ENCODE results near the gene SGTB.

DNA sequence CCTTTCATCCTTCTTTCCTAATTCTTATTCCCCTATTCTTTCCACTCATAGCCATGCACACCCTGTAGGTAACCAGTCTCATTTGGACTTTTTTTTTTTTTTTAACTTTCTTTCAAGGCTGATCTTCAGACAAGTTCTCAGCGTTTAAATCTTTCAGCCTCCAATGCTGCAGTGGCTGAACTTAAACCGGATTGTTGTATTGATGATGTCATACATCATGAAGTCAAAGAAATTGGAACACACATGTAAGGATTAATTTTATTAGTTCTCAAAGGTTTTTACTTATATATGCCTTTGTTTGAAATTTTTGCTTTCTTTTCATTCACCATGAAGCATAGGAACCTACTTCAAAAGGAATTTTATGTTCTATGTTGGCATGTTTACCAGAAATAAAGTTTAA is 75.0 kb downstream of the SGTB start:
- TF ChIP-seq, protein P1, sequence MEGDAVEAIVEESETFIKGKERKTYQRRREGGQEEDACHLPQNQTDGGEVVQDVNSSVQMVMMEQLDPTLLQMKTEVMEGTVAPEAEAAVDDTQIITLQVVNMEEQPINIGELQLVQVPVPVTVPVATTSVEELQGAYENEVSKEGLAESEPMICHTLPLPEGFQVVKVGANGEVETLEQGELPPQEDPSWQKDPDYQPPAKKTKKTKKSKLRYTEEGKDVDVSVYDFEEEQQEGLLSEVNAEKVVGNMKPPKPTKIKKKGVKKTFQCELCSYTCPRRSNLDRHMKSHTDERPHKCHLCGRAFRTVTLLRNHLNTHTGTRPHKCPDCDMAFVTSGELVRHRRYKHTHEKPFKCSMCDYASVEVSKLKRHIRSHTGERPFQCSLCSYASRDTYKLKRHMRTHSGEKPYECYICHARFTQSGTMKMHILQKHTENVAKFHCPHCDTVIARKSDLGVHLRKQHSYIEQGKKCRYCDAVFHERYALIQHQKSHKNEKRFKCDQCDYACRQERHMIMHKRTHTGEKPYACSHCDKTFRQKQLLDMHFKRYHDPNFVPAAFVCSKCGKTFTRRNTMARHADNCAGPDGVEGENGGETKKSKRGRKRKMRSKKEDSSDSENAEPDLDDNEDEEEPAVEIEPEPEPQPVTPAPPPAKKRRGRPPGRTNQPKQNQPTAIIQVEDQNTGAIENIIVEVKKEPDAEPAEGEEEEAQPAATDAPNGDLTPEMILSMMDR (IDR thresholded peaks at IDR 0.05 in 8 of 11, conservative IDR thresholded peaks at IDR 0.05 in 3 of 11), result no peak
- no peak for TF ChIP-seq POLR2A (IDR thresholded peaks at IDR 0.05)
